H1 (cell line): ENCODE measurements around the gene CFAP58.

ENCODE experiments used
- GABPA ChIP-seq: IDR thresholded peaks from 2 replicates; pipeline ENCODE4 v1.6.1; 2011; ENCODE audit warnings: mild to moderate bottlenecking, low read length, moderate library complexity, borderline replicate concordance; ENCODE audit not compliant: insufficient read depth
- HDAC2 ChIP-seq, 2 experiments: fragments of 300-600 bp in 1 of 2; sonication (generic) in 1 of 2; IDR thresholded peaks; 2 replicates each; pipeline ENCODE4 v1.6.1; 2011 to 2012; ENCODE audit warnings: low read depth in 2 of 2, low read length in 2 of 2, mild to moderate bottlenecking in 2 of 2, moderate library complexity in 2 of 2, borderline replicate concordance in 1 of 2, inconsistent platforms in 1 of 2
- NRF1 ChIP-seq: IDR thresholded peaks from 2 replicates; pipeline ENCODE4 v1.6.1; 2011; ENCODE audit warnings: mild to moderate bottlenecking, low read depth, low read length, improper control_type of control experiment
- SIN3A ChIP-seq, 2 experiments: IDR thresholded peaks in 1 of 2; conservative IDR thresholded peaks in 1 of 2; 2 replicates each; pipeline ENCODE4 v1.6.1; 2011 to 2012; ENCODE audit warnings: low read length in 2 of 2, improper control_type of control experiment in 1 of 2, low read depth in 1 of 2, mild to moderate bottlenecking in 1 of 2
- TCF12 ChIP-seq: IDR thresholded peaks from 2 replicates; pipeline ENCODE4 v1.6.1; 2011; ENCODE audit warnings: low read depth, mild to moderate bottlenecking, low read length
- TF ChIP-seq, protein P1 (sequence below): IDR thresholded peaks from 2 replicates; pipeline ENCODE4 v1.6.1; 2012; ENCODE audit warnings: low read length, inconsistent platforms
- TF ChIP-seq, protein P2 (sequence below), 3 experiments: IDR thresholded peaks; 1 replicate in 2 of 3; 2 replicates in 1 of 3; pipeline versions ENCODE4 v1.5.1 to v1.6.1; 2011; ENCODE audit warnings: low read length in 3 of 3, mild to moderate bottlenecking in 3 of 3, inconsistent platforms in 2 of 3, low read depth in 1 of 3, moderate library complexity in 1 of 3; ENCODE audit not compliant: insufficient read depth in 1 of 3; ENCODE audit errors: control extremely low read depth in 1 of 3
- TF ChIP-seq, protein P3 (sequence below): fragments of 300-600 bp; sonication (generic); IDR thresholded peaks from 2 replicates; pipeline ENCODE4 v1.7.1; 2012; ENCODE audit warnings: low read length, moderate library complexity, mild to moderate bottlenecking, inconsistent platforms; ENCODE audit not compliant: insufficient replicate concordance

DNA sequence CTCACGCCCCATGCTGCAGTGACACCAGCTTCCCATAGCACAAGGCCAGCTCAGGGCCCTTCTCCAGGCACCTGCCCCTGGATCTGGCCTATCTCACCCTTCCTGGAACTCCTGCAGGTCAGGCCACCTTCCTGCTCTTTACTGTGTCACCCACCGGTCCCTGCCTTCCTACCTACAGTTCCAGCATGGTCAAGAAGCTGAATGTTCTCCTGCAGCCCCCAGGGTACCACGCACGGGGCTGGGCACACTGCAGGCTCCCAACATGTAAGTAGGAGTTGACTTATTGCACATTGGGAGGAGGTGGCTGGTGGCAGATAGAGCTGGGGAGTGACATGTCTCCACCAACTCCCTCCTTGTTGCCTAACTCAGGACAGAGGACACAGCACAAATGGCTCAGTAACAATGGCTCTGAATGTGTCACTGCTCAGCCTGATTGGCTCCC is 29.9 kb upstream of the CFAP58 start:
- TF ChIP-seq, protein P1, sequence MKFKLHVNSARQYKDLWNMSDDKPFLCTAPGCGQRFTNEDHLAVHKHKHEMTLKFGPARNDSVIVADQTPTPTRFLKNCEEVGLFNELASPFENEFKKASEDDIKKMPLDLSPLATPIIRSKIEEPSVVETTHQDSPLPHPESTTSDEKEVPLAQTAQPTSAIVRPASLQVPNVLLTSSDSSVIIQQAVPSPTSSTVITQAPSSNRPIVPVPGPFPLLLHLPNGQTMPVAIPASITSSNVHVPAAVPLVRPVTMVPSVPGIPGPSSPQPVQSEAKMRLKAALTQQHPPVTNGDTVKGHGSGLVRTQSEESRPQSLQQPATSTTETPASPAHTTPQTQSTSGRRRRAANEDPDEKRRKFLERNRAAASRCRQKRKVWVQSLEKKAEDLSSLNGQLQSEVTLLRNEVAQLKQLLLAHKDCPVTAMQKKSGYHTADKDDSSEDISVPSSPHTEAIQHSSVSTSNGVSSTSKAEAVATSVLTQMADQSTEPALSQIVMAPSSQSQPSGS = no peak
- TF ChIP-seq, protein P2, sequence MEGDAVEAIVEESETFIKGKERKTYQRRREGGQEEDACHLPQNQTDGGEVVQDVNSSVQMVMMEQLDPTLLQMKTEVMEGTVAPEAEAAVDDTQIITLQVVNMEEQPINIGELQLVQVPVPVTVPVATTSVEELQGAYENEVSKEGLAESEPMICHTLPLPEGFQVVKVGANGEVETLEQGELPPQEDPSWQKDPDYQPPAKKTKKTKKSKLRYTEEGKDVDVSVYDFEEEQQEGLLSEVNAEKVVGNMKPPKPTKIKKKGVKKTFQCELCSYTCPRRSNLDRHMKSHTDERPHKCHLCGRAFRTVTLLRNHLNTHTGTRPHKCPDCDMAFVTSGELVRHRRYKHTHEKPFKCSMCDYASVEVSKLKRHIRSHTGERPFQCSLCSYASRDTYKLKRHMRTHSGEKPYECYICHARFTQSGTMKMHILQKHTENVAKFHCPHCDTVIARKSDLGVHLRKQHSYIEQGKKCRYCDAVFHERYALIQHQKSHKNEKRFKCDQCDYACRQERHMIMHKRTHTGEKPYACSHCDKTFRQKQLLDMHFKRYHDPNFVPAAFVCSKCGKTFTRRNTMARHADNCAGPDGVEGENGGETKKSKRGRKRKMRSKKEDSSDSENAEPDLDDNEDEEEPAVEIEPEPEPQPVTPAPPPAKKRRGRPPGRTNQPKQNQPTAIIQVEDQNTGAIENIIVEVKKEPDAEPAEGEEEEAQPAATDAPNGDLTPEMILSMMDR (IDR thresholded peaks at IDR 0.05; ENCODE audit: control extremely low read depth in 1 of 3, insufficient read depth in 1 of 3, low read depth in 1 of 3, low read length in 3 of 3) = no peak
- TF ChIP-seq, protein P3, sequence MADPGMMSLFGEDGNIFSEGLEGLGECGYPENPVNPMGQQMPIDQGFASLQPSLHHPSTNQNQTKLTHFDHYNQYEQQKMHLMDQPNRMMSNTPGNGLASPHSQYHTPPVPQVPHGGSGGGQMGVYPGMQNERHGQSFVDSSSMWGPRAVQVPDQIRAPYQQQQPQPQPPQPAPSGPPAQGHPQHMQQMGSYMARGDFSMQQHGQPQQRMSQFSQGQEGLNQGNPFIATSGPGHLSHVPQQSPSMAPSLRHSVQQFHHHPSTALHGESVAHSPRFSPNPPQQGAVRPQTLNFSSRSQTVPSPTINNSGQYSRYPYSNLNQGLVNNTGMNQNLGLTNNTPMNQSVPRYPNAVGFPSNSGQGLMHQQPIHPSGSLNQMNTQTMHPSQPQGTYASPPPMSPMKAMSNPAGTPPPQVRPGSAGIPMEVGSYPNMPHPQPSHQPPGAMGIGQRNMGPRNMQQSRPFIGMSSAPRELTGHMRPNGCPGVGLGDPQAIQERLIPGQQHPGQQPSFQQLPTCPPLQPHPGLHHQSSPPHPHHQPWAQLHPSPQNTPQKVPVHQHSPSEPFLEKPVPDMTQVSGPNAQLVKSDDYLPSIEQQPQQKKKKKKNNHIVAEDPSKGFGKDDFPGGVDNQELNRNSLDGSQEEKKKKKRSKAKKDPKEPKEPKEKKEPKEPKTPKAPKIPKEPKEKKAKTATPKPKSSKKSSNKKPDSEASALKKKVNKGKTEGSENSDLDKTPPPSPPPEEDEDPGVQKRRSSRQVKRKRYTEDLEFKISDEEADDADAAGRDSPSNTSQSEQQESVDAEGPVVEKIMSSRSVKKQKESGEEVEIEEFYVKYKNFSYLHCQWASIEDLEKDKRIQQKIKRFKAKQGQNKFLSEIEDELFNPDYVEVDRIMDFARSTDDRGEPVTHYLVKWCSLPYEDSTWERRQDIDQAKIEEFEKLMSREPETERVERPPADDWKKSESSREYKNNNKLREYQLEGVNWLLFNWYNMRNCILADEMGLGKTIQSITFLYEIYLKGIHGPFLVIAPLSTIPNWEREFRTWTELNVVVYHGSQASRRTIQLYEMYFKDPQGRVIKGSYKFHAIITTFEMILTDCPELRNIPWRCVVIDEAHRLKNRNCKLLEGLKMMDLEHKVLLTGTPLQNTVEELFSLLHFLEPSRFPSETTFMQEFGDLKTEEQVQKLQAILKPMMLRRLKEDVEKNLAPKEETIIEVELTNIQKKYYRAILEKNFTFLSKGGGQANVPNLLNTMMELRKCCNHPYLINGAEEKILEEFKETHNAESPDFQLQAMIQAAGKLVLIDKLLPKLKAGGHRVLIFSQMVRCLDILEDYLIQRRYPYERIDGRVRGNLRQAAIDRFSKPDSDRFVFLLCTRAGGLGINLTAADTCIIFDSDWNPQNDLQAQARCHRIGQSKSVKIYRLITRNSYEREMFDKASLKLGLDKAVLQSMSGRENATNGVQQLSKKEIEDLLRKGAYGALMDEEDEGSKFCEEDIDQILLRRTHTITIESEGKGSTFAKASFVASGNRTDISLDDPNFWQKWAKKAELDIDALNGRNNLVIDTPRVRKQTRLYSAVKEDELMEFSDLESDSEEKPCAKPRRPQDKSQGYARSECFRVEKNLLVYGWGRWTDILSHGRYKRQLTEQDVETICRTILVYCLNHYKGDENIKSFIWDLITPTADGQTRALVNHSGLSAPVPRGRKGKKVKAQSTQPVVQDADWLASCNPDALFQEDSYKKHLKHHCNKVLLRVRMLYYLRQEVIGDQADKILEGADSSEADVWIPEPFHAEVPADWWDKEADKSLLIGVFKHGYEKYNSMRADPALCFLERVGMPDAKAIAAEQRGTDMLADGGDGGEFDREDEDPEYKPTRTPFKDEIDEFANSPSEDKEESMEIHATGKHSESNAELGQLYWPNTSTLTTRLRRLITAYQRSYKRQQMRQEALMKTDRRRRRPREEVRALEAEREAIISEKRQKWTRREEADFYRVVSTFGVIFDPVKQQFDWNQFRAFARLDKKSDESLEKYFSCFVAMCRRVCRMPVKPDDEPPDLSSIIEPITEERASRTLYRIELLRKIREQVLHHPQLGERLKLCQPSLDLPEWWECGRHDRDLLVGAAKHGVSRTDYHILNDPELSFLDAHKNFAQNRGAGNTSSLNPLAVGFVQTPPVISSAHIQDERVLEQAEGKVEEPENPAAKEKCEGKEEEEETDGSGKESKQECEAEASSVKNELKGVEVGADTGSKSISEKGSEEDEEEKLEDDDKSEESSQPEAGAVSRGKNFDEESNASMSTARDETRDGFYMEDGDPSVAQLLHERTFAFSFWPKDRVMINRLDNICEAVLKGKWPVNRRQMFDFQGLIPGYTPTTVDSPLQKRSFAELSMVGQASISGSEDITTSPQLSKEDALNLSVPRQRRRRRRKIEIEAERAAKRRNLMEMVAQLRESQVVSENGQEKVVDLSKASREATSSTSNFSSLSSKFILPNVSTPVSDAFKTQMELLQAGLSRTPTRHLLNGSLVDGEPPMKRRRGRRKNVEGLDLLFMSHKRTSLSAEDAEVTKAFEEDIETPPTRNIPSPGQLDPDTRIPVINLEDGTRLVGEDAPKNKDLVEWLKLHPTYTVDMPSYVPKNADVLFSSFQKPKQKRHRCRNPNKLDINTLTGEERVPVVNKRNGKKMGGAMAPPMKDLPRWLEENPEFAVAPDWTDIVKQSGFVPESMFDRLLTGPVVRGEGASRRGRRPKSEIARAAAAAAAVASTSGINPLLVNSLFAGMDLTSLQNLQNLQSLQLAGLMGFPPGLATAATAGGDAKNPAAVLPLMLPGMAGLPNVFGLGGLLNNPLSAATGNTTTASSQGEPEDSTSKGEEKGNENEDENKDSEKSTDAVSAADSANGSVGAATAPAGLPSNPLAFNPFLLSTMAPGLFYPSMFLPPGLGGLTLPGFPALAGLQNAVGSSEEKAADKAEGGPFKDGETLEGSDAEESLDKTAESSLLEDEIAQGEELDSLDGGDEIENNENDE = no peak
- no peak for TF ChIP-seq TCF12
- TF ChIP-seq SIN3A (conservative IDR thresholded peaks at IDR 0.05 in 1 of 2, IDR thresholded peaks at IDR 0.05 in 1 of 2; ENCODE audit: low read depth in 1 of 2, low read length in 2 of 2) = no peak
- no peak for TF ChIP-seq NRF1
- TF ChIP-seq HDAC2 (IDR thresholded peaks at IDR 0.05; ENCODE audit: borderline replicate concordance in 1 of 2, low read depth in 2 of 2, low read length in 2 of 2) = no peak
- TF ChIP-seq GABPA = no peak
